WTC11 (cell line): ENCODE measurements around the gene ZFAND3.

Experiments
- ESRRA ChIP-seq: sonication (generic); formaldehyde crosslinking; IDR thresholded peaks from 2 replicates; pipeline ENCODE4 v1.8.1; 2022; ENCODE audit warnings: mild to moderate bottlenecking, missing genetic modification reagents, borderline replicate concordance
- HMGA2 ChIP-seq: fragments of 250-450 bp; sonication (Bioruptor Pico); IDR thresholded peaks from 2 replicates; pipeline ENCODE4 v1.4.0; 2021; ENCODE audit warnings: mild to moderate bottlenecking, moderate library complexity
- NFATC4 ChIP-seq: fragments of 250-450 bp; sonication (Bioruptor Pico); IDR thresholded peaks from 2 replicates; pipeline ENCODE4 v1.9.0; 2021; ENCODE audit warnings: mild to moderate bottlenecking
- OVOL2 ChIP-seq: fragments of 250-450 bp; sonication (Bioruptor Pico); IDR thresholded peaks from 2 replicates; pipeline ENCODE4 v1.9.0; 2021; ENCODE audit warnings: mild to moderate bottlenecking, borderline replicate concordance
- RELA ChIP-seq: sonication (generic); formaldehyde crosslinking; IDR thresholded peaks from 2 replicates; pipeline ENCODE4 v1.8.1; 2022; ENCODE audit warnings: missing genetic modification reagents, mild to moderate bottlenecking, borderline replicate concordance
- TCF7 ChIP-seq: sonication (generic); formaldehyde crosslinking; IDR thresholded peaks from 2 replicates; pipeline ENCODE4 v1.8.0; 2022; ENCODE audit warnings: mild to moderate bottlenecking, low read depth, missing genetic modification reagents, moderate library complexity
- ZNF121 ChIP-seq: sonication (generic); formaldehyde crosslinking; IDR thresholded peaks from 2 replicates; pipeline ENCODE4 v1.8.0; 2023; ENCODE audit warnings: missing genetic modification reagents
- TF ChIP-seq, protein P1 (sequence below): fragments of 200-600 bp; IDR thresholded peaks from 2 replicates; pipeline ENCODE4 v1.8.0; 2022; ENCODE audit warnings: antibody characterized with exemption
- TF ChIP-seq, protein P2 (sequence below): sonication (generic); formaldehyde crosslinking; IDR thresholded peaks from 2 replicates; pipeline ENCODE4 v1.8.0; 2022; ENCODE audit warnings: mild to moderate bottlenecking, missing genetic modification reagents
- TF ChIP-seq, protein P3 (sequence below): sonication (generic); formaldehyde crosslinking; IDR thresholded peaks from 2 replicates; pipeline ENCODE4 v1.8.1; 2022; ENCODE audit warnings: low read depth, missing genetic modification reagents, borderline replicate concordance
- TF ChIP-seq, protein P4 (sequence below): sonication (generic); formaldehyde crosslinking; IDR thresholded peaks from 2 replicates; pipeline ENCODE4 v1.8.1; 2022; ENCODE audit warnings: low read depth, mild to moderate bottlenecking, moderate library complexity, missing genetic modification reagents, borderline replicate concordance
- TF ChIP-seq, protein P5 (sequence below): sonication (generic); formaldehyde crosslinking; IDR thresholded peaks from 2 replicates; pipeline ENCODE4 v1.8.0; 2022; ENCODE audit warnings: mild to moderate bottlenecking, missing genetic modification reagents

- TF ChIP-seq, protein P1, sequence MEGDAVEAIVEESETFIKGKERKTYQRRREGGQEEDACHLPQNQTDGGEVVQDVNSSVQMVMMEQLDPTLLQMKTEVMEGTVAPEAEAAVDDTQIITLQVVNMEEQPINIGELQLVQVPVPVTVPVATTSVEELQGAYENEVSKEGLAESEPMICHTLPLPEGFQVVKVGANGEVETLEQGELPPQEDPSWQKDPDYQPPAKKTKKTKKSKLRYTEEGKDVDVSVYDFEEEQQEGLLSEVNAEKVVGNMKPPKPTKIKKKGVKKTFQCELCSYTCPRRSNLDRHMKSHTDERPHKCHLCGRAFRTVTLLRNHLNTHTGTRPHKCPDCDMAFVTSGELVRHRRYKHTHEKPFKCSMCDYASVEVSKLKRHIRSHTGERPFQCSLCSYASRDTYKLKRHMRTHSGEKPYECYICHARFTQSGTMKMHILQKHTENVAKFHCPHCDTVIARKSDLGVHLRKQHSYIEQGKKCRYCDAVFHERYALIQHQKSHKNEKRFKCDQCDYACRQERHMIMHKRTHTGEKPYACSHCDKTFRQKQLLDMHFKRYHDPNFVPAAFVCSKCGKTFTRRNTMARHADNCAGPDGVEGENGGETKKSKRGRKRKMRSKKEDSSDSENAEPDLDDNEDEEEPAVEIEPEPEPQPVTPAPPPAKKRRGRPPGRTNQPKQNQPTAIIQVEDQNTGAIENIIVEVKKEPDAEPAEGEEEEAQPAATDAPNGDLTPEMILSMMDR, result no peak
- no peak for TF ChIP-seq RELA
- TF ChIP-seq NFATC4 (CRISPR knock-in tag), result no peak
- TF ChIP-seq, protein P2, sequence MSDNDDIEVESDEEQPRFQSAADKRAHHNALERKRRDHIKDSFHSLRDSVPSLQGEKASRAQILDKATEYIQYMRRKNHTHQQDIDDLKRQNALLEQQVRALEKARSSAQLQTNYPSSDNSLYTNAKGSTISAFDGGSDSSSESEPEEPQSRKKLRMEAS (CRISPR knock-in tag), result no peak
- TF ChIP-seq TCF7 (CRISPR knock-in tag), result no peak
- TF ChIP-seq HMGA2, result no peak
- TF ChIP-seq, protein P3, sequence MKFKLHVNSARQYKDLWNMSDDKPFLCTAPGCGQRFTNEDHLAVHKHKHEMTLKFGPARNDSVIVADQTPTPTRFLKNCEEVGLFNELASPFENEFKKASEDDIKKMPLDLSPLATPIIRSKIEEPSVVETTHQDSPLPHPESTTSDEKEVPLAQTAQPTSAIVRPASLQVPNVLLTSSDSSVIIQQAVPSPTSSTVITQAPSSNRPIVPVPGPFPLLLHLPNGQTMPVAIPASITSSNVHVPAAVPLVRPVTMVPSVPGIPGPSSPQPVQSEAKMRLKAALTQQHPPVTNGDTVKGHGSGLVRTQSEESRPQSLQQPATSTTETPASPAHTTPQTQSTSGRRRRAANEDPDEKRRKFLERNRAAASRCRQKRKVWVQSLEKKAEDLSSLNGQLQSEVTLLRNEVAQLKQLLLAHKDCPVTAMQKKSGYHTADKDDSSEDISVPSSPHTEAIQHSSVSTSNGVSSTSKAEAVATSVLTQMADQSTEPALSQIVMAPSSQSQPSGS (CRISPR knock-in tag), result no peak
- TF ChIP-seq, protein P4, sequence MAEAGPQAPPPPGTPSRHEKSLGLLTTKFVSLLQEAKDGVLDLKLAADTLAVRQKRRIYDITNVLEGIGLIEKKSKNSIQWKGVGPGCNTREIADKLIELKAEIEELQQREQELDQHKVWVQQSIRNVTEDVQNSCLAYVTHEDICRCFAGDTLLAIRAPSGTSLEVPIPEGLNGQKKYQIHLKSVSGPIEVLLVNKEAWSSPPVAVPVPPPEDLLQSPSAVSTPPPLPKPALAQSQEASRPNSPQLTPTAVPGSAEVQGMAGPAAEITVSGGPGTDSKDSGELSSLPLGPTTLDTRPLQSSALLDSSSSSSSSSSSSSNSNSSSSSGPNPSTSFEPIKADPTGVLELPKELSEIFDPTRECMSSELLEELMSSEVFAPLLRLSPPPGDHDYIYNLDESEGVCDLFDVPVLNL (CRISPR knock-in tag), result no peak
- no peak for TF ChIP-seq ZNF121
- no peak for TF ChIP-seq ESRRA
- TF ChIP-seq, protein P5, sequence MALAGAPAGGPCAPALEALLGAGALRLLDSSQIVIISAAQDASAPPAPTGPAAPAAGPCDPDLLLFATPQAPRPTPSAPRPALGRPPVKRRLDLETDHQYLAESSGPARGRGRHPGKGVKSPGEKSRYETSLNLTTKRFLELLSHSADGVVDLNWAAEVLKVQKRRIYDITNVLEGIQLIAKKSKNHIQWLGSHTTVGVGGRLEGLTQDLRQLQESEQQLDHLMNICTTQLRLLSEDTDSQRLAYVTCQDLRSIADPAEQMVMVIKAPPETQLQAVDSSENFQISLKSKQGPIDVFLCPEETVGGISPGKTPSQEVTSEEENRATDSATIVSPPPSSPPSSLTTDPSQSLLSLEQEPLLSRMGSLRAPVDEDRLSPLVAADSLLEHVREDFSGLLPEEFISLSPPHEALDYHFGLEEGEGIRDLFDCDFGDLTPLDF (CRISPR knock-in tag), result no peak
- TF ChIP-seq OVOL2 (CRISPR knock-in tag), result no peak
These were observed 52.3 kb downstream of the ZFAND3 start for GRCh38 chr6:37871616-37872372.
